ENCODE results near the gene SMOC1.

The SMOC1 gene

DNA sequence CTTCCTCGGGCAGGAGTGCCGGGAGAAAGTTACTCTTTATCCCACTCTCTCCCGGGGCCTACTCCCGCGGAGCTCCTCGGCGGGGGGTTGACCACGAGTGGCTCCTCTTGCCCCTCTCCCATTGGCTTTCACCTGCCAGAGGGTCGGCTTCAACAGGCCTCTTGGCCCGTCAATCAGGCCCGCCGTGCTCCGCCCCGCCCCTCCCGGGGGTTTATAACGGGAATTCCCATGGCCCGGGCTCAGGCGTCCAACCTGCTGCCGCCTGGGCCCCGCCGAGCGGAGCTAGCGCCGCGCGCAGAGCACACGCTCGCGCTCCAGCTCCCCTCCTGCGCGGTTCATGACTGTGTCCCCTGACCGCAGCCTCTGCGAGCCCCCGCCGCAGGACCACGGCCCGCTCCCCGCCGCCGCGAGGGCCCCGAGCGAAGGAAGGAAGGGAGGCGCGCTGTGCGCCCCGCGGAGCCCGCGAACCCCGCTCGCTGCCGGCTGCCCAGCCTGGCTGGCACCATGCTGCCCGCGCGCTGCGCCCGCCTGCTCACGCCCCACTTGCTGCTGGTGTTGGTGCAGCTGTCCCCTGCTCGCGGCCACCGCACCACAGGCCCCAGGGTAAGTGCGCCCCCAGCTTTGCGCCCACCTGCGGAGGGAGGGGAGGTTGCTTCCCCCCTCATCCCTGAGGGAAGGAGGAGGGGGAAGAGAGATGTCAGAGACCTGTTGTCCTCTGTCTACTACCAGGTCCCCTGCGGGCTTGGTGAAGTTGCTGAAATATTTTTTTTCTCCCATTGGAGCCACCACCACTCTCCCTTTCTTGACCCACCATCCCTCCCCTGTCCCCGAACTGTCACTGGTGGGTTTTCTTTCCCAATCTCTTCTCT is at the start of gene SMOC1:
Gene SMOC1, plus strand, starts transcription at position 242 of the 869 bp plus-strand sequence. Its CDS starts 263 bp downstream, at position 505.
- no peak for DNase-seq

DNA sequence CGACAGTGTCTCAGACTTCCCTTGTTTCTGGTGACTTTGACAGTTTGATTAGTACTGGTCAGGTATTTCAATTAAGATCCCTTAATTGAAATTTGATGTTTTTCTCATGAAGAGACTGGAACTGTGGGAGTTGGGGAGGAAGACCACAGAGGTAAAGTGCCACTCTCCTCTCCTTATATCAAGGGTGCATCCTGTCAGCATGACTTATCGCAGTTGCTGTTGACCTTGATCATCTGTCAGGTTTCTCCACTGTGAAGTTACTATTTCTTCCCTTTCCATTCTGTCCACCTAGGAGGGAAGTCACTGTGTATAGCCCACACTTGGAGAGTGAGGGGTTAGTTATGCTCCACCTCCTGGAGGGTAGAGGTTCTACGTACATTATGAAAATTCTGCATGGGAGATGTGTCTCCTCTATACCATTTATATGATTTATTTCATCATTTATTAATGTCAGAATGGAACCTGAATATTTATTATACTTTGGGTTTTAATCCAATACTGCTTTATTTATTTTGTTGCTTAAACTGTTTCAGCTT is 40.3 kb upstream of the SMOC1 start:
- no peak for DNase-seq

- no peak for DNase-seq
These were observed 39.6 kb upstream of the SMOC1 start for GRCh38 chr14:69839661-69840060.

GRCh38 chr14:69841656-69842055 is 37.6 kb upstream of the SMOC1 start:
- DNase-seq: no peak

- no peak for DNase-seq
These were observed 36.4 kb upstream of the SMOC1 start for GRCh38 chr14:69842686-69843420.

DNA sequence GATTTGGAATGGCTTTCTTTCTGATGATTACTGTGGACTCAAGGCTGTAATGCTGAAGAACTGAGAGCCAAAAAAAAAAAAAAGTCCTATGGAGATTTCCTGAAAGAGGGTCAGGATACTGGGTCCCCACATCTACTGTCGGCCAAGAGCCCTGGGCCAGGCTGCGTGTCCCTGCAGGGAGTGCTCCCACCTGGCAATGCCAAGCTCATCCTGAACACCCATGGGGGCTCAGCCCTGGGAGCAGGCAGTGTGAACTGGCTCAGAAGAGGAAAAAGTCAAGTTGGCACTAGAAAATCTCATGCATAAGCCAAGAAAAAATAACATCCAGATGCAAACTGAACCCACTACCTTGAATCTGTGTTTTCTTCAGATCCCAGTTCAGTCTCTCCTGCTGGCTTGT is 35.0 kb upstream of the SMOC1 start:
- no peak for DNase-seq

- DNase-seq: no peak
These were observed 34.1 kb upstream of the SMOC1 start for GRCh38 chr14:69845050-69845581.

DNA sequence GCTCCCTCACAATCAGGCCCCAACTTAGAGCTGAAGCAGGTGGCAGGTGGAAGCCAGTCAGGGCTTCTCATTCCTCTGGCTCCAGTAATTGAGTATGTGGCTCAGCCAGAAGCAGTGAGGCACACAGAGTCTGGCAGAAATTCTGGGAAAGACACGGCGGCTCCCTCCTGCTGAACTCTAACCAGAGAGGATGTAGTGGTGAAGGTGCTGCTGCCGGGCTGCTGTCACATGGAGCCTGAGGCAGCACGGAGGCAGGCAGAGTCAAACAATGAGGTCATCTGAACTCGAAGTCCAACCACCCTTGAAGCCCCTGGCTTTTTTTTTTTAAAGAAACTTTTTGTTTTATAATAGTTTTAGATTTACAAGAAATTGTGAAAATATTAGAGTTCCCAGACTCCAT is 33.4 kb upstream of the SMOC1 start:
- no peak for DNase-seq

DNA sequence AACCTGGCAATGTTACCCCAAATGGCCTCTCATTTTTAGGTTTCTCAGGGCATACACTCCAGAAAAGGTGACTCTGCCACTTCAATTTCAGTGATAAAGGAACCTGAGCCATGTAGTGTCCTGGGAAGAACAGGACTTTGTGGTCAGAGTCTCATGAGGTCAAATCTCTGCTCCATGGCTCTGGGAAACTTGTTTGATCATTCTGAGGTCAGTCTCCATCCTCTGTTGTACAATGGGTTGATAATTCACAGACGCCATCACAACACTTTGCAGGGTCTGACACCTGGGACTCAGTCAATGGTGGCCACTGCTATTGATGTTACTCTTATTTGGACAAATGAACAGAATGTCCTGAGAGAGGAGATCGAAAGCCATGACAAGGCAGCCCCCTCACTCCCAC is 31.1 kb upstream of the SMOC1 start:
- no peak for DNase-seq

DNA sequence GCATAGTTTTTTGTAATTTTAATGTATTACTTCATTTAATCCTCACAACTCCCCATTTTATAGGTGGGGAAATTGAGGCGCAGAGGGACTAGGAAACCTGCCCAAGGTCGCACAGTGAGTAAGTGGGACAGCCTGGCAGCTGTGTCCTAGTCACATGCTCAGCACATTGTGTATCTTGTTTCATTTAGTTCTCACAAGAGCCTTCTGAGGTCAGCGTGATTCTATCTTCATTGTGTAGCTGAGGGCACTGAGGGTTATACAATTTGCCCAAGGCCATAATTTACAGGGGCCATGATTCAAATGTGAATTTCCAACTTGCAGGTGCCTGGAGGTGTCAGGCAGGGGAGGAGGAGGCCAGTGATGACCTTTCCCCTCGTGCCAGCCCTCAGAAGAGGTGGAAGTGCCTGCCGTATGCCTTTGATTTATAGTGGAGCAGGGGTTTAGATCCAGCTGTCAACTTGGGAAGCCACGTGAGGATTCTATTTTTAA is 30.3 kb upstream of the SMOC1 start:
- no peak for DNase-seq

DNA sequence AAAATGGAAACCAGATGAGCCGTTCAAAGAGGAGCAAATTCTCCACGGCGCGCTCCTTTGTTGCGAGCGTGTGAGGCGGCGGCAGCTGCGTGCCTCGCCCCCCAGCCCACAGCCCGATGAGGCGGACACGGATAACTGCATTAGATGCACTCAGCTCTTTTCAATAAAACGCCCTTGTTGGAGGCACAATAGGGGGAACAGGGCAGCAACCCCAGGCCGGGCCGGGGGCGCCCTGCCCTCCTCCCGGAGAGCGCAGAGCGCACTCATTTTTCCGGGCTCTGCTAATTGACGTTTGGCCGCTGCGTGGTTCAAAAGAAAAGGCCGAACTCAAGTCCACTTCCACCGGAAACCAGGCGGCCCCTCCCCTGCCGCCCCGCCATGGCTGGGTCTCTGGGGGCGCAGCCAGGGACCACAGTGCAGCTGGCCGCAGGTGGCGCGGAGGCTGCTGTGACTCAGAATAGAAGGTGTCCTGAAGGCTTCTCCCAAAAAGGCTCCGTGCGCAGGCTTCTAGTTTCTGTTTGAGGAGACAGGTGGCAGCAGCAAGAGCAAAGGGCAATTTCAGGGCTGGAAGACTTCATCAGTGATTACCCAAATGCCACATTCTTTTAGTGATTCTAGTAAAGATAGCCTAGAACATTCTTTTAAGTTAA is 29.0 kb upstream of the SMOC1 start:
- DNase-seq: no peak

- DNase-seq: no peak
These were observed 28.5 kb upstream of the SMOC1 start for GRCh38 chr14:69850736-69851112.

DNA sequence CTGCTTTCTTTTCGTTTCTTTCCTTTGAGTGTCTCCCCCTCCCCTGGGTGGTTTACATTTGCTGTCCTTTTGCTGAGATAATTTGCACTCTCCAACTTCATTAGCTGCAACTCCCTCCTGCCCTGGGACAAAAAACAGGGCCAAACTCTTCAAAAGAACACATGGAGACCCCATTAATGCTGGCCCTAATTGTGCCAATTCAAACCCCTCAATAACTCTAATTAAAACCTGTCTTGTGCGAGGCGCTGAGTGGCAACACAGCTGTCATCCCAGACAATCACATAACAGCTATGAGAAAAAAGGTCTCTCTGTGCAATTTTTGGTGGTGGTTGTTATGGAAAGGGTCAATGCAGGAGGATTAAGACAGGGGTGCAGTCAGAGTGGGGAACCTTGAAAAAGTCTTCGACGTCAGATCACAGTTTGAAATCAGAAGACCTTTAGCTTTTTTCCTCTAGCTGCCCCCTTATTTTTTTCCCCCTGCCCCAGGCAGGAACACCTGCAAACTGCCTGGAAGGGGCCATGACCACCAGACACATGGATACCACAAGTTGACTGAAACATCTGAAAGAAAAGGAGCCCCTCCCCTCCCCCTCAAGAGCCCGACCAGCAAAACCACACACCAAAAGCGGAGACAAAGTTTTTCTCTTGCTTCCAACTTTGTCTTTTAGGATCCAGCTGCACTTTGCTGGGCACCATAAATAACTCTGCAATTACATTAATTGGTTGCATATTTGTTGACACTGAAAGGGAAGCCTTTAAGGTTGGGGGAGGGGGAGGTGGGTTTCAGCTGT is 26.5 kb upstream of the SMOC1 start:
- no peak for DNase-seq

- DNase-seq: no peak
These were observed 25.4 kb upstream of the SMOC1 start for GRCh38 chr14:69853774-69854173.

GRCh38 chr14:69854598-69854997 is 24.6 kb upstream of the SMOC1 start:
- no peak for DNase-seq

- no peak for DNase-seq
These were observed 23.9 kb upstream of the SMOC1 start for GRCh38 chr14:69855180-69855832.

- DNase-seq: no peak
These were observed 20.4 kb upstream of the SMOC1 start for GRCh38 chr14:69858801-69859200.

- no peak for DNase-seq
These were observed 19.6 kb upstream of the SMOC1 start for GRCh38 chr14:69859591-69859990.

GRCh38 chr14:69860221-69860620 is 19.0 kb upstream of the SMOC1 start:
- no peak for DNase-seq

DNA sequence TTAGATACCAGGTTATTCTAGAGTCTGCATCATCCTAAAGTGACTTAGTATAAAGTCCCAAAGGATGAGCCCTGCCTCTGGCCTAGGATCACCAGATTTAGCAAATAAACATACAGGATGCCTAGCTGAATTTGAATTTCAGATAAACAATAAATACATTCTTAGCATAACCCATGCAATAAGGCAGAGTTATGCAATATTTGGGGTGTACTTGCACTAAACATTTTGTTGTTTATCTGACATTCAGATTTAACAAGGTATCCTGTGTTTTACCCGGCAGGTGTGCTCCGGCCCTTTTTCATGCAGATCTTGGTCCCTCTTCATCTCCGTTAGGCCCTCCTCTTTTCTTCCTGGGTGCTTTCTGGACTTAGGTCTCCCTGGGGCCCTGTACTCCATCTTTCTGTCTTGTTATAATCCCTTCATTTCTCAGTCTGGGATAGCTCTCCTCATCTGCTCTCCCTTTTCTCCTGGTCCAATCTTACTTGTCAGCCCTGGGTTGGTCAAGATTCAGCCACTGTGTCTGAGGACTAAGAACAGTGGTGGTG is 18.1 kb upstream of the SMOC1 start:
- DNase-seq: no peak

GRCh38 chr14:69863083-69863482 is 16.1 kb upstream of the SMOC1 start:
- DNase-seq: no peak

All from KG1 (cell line).